HCT116 (cell line): ENCODE results near the gene SHROOM3.

Experiments used
- CBX3 ChIP-seq: IDR thresholded peaks from 2 replicates; pipeline ENCODE4 v1.6.1; 2012; ENCODE audit warnings: low read depth
- CEBPB ChIP-seq: IDR thresholded peaks from 2 replicates; pipeline ENCODE4 v1.6.1; 2012; ENCODE audit warnings: low read depth
- EZH2 ChIP-seq: fragments of 200-600 bp; sonication (generic); IDR thresholded peaks from 2 replicates; pipeline ENCODE4 v1.6.1; 2017; ENCODE audit warnings: antibody characterized with exemption, mixed run types
- EZH2phosphoT487 ChIP-seq: fragments of 200-600 bp; IDR thresholded peaks from 2 replicates; pipeline ENCODE4 v1.6.1; 2018; ENCODE audit warnings: antibody characterized with exemption, borderline replicate concordance
- FOSL1 ChIP-seq: IDR thresholded peaks from 2 replicates; pipeline ENCODE4 v1.6.1; 2012; ENCODE audit warnings: low read depth
- POLR2A ChIP-seq: IDR thresholded peaks from 2 replicates; pipeline ENCODE4 v1.7.0; 2011; ENCODE audit warnings: borderline replicate concordance; ENCODE audit not compliant: insufficient read depth, insufficient read length; ENCODE audit errors: extremely low read depth
- POLR2AphosphoS5 ChIP-seq: IDR thresholded peaks from 2 replicates; pipeline ENCODE4 v1.6.1; 2011; ENCODE audit warnings: mild to moderate bottlenecking, low read depth, low read length, moderate library complexity
- SRF ChIP-seq: IDR thresholded peaks from 2 replicates; pipeline ENCODE4 v1.6.1; 2012; ENCODE audit warnings: low read depth
- ZFX ChIP-seq: fragments of 450-650 bp; IDR thresholded peaks from 2 replicates; pipeline ENCODE4 v1.6.1; 2017
- TF ChIP-seq, protein P1 (sequence below), 3 experiments: fragments of 200-600 bp in 1 of 3; sonication (generic) in 1 of 3; IDR thresholded peaks in 2 of 3; conservative IDR thresholded peaks in 1 of 3; 2 replicates each; pipeline ENCODE4 v1.5.1; 2012 to 2017; ENCODE audit warnings: low read depth in 2 of 3, low read length in 2 of 3, antibody characterized with exemption in 1 of 3, borderline replicate concordance in 1 of 3, control low read depth in 1 of 3, mild to moderate bottlenecking in 1 of 3, mixed read lengths in 1 of 3, mixed run types in 1 of 3, moderate library complexity in 1 of 3; ENCODE audit not compliant: insufficient read depth in 1 of 3
- TF ChIP-seq, protein P2 (sequence below): IDR thresholded peaks from 2 replicates; pipeline ENCODE4 v1.6.1; 2012

DNA sequence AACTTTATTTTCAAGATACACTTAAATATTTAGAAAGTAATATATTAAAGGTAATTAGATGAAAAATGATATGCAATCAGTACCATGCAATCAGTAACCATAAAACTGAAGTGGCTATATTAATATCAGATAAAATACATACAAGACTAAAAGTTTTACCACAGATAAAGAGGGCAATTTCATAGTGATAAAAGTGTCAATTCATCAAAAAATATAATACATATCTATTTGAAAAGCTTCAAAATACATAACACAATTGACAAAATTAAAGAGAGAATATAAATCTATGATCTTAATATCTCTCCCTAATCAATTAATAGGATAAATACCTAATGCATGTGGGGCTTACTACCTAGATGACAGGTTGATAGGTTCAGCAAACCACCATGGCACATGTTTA, 357.4 kb downstream of the SHROOM3 start:
- TF ChIP-seq, protein P1, sequence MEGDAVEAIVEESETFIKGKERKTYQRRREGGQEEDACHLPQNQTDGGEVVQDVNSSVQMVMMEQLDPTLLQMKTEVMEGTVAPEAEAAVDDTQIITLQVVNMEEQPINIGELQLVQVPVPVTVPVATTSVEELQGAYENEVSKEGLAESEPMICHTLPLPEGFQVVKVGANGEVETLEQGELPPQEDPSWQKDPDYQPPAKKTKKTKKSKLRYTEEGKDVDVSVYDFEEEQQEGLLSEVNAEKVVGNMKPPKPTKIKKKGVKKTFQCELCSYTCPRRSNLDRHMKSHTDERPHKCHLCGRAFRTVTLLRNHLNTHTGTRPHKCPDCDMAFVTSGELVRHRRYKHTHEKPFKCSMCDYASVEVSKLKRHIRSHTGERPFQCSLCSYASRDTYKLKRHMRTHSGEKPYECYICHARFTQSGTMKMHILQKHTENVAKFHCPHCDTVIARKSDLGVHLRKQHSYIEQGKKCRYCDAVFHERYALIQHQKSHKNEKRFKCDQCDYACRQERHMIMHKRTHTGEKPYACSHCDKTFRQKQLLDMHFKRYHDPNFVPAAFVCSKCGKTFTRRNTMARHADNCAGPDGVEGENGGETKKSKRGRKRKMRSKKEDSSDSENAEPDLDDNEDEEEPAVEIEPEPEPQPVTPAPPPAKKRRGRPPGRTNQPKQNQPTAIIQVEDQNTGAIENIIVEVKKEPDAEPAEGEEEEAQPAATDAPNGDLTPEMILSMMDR (IDR thresholded peaks at IDR 0.05 in 2 of 3, conservative IDR thresholded peaks at IDR 0.05 in 1 of 3; ENCODE audit: borderline replicate concordance in 1 of 3, insufficient read depth in 1 of 3, low read depth in 2 of 3, low read length in 2 of 3): no peak
- no peak for TF ChIP-seq ZFX
- TF ChIP-seq, protein P2, sequence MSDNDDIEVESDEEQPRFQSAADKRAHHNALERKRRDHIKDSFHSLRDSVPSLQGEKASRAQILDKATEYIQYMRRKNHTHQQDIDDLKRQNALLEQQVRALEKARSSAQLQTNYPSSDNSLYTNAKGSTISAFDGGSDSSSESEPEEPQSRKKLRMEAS: no peak
- TF ChIP-seq CBX3: no peak
- TF ChIP-seq CEBPB: no peak
- no peak for TF ChIP-seq EZH2phosphoT487
- TF ChIP-seq FOSL1: no peak
- no peak for TF ChIP-seq POLR2A
- no peak for TF ChIP-seq POLR2AphosphoS5
- no peak for TF ChIP-seq SRF
- no peak for TF ChIP-seq EZH2
